ENCODE data around the gene CEACAM16.
"Not testable (repeated sequence)": the region's sequence is repeated elsewhere in the genome, so short reads cannot be mapped to it uniquely, and the experiment has no call there.

The CEACAM16 gene

GRCh38 chr19:44698492-44699201 is at the start of gene CEACAM16:
Gene CEACAM16, plus strand, starts transcription at chr19:44699151. Its CDS starts 2,306 bp downstream, at chr19:44701457.
- DNase-seq (ENCODE audit: low spot score), result no peak

DNA sequence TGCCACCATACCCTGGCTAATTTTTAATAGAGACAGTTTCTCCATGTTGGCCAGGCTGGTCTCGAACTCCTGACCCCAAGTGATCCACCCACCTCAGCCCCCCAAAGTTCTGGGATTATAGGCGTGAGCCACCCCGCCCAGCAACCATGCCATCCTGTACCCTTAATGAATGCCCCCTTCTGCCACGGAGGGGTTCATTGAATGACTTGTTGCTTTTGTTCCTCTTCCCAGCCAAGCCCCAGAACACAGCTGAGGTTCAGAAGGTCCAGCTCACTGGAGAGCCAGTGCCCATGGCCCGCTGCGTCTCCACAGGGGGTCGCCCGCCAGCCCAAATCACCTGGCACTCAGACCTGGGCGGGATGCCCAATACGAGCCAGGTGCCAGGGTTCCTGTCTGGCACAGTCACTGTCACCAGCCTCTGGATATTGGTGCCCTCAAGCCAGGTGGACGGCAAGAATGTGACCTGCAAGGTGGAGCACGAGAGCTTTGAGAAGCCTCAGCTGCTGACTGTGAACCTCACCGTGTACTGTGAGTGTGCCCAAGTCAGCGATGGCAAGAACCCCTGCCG is 49.3 kb upstream of the CEACAM16 start:
- DNase-seq (ENCODE audit: low spot score), result no peak

DNA sequence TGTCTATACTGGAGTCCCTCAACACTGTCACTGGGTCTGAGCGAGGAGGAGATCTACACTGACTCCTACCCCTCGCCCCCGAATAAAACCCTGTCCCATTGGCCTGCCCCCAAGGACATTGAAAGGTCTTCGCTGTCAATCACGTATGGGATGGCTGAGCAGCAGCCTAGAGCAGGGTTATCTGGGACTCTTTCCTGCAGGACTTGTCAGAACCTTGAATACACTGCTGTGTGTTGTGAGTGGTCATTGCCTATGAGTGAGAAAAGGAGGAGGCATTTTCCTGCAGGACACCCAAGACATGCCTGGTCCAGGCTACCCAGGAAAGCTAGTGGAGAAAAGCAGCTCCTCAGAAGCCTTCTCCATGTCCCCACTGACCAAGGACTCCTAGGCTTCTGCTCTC is 45.6 kb upstream of the CEACAM16 start:
- no peak for DNase-seq (ENCODE audit: low spot score)

GRCh38 chr19:44653977-44654774 is 44.8 kb upstream of the CEACAM16 start:
- peak; percentile 57 for DNase-seq (ENCODE audit: low spot score)

GRCh38 chr19:44657211-44657921 is 41.6 kb upstream of the CEACAM16 start:
- peak; percentile 75 for DNase-seq (ENCODE audit: low spot score)

GRCh38 chr19:44658069-44658733 is 40.8 kb upstream of the CEACAM16 start:
- DNase-seq (ENCODE audit: low spot score), result no peak

DNA sequence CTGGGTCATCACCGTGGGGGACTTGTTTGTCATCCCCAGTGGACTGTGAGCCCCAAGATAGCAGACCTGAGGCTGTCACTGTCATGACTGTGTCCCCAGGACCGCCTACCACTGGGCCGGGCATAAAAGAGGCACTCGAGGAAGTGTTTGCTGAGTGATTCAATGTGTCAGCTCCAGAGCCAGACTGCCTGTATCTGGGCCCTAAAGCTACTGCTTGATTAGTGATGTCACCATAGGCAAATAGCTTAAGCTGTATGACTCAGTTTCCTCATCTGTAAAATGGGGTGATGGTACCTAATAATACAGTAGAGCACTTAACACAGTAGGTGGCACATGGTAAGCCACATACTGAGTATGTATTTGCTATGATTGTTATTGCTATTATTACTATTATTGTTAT is 38.9 kb upstream of the CEACAM16 start:
- DNase-seq (ENCODE audit: low spot score), result no peak

GRCh38 chr19:44661205-44661604 is 37.7 kb upstream of the CEACAM16 start:
- DNase-seq (ENCODE audit: low spot score), result no peak

GRCh38 chr19:44661904-44662303 is 37.0 kb upstream of the CEACAM16 start:
- no peak for DNase-seq (ENCODE audit: low spot score)

DNA sequence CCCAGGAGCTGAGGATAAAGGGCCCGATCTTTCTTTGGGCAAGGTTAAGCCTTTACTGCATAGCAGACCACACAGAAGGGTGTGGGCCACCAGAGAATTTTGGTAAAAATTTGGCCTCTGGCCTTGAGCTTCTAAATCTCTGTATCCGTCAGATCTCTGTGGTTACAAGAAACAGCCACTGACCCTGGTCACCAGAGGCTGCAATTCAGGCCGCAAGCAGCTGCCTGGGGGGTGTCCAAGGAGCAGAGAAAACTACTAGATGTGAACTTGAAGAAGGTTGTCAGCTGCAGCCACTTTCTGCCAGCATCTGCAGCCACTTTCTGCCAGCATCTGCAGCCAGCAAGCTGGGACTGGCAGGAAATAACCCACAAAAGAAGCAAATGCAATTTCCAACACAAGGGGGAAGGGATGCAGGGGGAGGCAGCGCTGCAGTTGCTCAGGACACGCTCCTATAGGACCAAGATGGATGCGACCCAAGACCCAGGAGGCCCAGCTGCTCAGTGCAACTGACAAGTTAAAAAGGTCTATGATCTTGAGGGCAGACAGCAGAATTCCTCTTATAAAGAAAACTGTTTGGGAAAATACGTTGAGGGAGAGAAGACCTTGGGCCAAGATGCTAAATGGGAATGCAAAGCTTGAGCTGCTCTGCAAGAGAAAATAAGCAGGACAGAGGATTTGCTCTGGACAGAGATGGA is 36.1 kb upstream of the CEACAM16 start:
- DNase-seq (ENCODE audit: low spot score), result no peak

DNA sequence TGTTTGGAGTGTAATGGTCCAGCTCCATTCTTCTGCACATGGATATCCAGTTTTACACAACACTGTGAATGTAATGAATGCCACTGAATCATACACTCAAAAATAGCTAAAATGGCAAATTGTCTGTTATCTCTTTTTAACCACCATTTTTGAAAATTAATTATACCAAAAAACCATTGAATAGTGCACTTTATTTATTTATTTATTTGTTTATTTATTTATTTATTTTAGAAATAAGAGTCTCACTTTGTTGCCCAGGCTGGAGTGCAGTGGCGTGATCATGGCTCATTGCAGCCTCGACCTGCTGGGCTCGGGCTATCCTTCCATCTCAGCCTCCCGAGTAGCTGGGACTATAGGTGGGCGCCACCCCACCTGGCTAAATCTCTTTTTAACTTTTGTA is 35.0 kb upstream of the CEACAM16 start:
- DNase-seq (ENCODE audit: low spot score), result no peak

- DNase-seq (ENCODE audit: low spot score), result no peak
Measured at GRCh38 chr19:44664976-44665375, 34.0 kb upstream of the CEACAM16 start.

- DNase-seq (ENCODE audit: low spot score), result no peak
Measured at GRCh38 chr19:44666852-44667556, 31.9 kb upstream of the CEACAM16 start.

GRCh38 chr19:44668985-44669764 is 29.8 kb upstream of the CEACAM16 start:
- no peak for DNase-seq (ENCODE audit: low spot score)

DNA sequence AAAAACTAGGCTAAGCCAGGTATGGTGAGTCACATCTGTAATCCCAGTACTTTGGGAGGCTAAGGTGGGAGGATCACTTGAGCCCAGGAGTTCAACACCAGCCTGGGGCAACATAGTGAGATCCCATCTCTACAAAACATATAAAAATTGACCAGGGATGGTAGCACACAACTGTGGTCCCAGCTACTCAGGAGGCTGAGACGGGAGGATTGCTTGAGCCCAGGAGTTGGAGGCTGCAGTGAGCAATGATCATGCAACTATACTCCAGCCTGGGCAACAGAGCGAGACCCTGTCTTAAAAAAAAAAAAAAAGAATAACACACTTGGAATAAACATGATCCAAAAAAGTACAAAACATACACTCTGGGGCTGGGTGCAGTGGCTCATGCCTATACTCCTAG is 28.9 kb upstream of the CEACAM16 start:
- not testable (repeated sequence) for DNase-seq (ENCODE audit: low spot score)

GRCh38 chr19:44671400-44671799 is 27.6 kb upstream of the CEACAM16 start, which contains the start of gene CEACAM19:
Gene CEACAM19, plus strand, starts transcription at chr19:44671482. Its CDS starts 450 bp downstream, at chr19:44671932.
- DNase-seq (ENCODE audit: low spot score), result no peak

DNA sequence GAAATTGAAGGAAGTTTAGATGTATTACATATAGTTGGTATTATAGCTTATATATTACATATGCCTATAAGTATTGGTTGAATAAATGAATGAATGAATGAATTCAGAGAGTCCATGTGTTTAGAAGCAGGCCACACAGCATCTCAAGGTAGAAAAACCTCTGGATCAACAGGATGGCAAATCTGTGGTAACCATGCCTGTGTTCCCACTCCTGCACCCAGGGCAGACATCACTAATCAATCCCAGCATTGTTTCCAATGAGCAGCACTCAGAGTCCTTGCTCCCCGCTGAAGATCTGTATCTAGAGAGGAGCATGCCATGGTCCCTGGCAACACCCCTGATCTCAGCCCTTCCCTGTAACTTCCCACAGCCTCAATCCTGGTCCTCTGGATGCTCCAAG is 26.7 kb upstream of the CEACAM16 start:
- DNase-seq (ENCODE audit: low spot score), result no peak

DNA sequence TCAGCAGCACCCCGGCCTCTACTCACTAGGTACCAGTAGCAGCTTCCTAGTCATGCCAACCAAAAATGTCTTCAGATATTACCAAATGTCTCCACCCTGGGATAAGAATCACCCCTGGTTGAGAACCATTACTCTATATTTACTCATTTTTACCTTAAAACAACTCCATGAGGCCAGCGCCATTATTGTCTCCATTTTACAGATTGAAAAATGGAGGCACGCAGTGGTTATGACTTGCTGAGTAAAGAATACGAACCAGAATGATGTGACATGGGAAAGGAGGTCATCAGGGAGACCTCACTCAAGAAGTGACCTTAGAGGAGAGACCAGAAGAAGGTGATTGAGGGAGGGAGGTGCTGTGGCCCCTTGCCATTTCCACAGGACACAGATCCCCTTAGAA is 25.4 kb upstream of the CEACAM16 start:
- no peak for DNase-seq (ENCODE audit: low spot score)

GRCh38 chr19:44675521-44675920 is 23.4 kb upstream of the CEACAM16 start:
- no peak for DNase-seq (ENCODE audit: low spot score)

Data from HuH-7.5 (cell line).